Measurements from ENCODE around the gene ACKR4. TPM values are rescaled to one million over a fixed set of nuclear protein-coding genes. Genes with fewer than 3 reads are reported as not detected.

ACKR4 gene
- total RNA-seq, 1 donor from 2014 or later: 0.85 TPM

- peak; percentile 60 for DNase-seq (ENCODE audit: low read depth)
Observed at GRCh38 chr3:132641837-132642538, 44.9 kb downstream of the ACKR4 start.

- DNase-seq (ENCODE audit: low read depth): no peak
Observed at GRCh38 chr3:132642539-132642847, 45.4 kb downstream of the ACKR4 start.

- no peak for DNase-seq (ENCODE audit: low read depth)
Observed at GRCh38 chr3:132643366-132643765, 46.3 kb downstream of the ACKR4 start.

GRCh38 chr3:132645058-132645457 is 48.0 kb downstream of the ACKR4 start:
- DNase-seq (ENCODE audit: low read depth): no peak

DNA sequence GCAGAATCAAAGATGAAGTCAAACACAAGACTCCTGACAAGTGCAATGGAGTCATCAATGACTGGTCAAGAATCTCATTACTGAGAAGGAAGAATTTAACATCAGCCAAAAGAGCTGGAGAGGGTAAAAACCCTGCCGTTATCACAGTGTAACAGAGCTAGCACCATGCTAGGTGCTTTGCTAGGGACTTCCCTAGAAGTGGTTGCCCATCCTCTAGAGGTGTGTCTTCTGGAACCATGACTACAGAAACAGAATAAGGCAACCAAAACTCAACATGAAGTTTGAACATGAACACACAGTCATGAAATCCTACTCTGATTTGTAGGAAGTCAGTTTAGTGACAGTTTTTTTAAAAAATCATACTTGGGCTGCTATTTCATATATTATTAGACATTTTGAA is 53.1 kb downstream of the ACKR4 start:
- DNase-seq (ENCODE audit: low read depth): no peak

Other genes with a start within 250 kb of the ACKR4 start
- gene DNAJC13, start 179.8 kb upstream of the ACKR4 start, total RNA-seq: 48.4 and 77.5 TPM in 2 replicates
- gene ACAD11, start 62.5 kb downstream of the ACKR4 start, total RNA-seq: 34.6 and 81.0 TPM in 2 replicates
- gene UBA5, start 63.1 kb downstream of the ACKR4 start, total RNA-seq: 20.3 and 43.2 TPM in 2 replicates
- 17.7 and 28.0 TPM in 2 replicates for gene NPHP3, start 125.1 kb downstream of the ACKR4 start, total RNA-seq